ENCODE results near the gene ST3GAL3.

DNA sequence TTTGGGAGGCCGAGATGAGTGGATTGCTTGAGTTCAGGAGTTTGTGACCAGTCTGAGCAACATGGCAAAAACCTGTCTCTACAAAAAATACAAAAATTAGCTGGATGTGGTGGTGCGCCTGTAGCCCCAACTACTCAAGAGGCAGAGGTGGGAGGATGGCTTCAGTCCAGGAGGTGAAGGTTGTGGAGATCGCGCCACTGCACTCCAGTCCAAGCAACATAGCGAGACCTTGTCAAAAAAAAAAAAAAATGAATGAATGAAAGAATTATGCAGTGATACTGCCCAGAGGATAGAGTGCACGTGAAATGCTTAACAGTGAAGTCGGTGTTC is 262.0 kb downstream of the ST3GAL3 start:
- TF ChIP-seq, protein P1, sequence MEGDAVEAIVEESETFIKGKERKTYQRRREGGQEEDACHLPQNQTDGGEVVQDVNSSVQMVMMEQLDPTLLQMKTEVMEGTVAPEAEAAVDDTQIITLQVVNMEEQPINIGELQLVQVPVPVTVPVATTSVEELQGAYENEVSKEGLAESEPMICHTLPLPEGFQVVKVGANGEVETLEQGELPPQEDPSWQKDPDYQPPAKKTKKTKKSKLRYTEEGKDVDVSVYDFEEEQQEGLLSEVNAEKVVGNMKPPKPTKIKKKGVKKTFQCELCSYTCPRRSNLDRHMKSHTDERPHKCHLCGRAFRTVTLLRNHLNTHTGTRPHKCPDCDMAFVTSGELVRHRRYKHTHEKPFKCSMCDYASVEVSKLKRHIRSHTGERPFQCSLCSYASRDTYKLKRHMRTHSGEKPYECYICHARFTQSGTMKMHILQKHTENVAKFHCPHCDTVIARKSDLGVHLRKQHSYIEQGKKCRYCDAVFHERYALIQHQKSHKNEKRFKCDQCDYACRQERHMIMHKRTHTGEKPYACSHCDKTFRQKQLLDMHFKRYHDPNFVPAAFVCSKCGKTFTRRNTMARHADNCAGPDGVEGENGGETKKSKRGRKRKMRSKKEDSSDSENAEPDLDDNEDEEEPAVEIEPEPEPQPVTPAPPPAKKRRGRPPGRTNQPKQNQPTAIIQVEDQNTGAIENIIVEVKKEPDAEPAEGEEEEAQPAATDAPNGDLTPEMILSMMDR (IDR thresholded peaks at IDR 0.05; ENCODE audit: insufficient read depth, low read length), result no peak
- TF ChIP-seq POLR2AphosphoS5 (IDR thresholded peaks at IDR 0.05; ENCODE audit: low read depth) (no peak), GABPA (IDR thresholded peaks at IDR 0.05; ENCODE audit: low read depth) (no peak)
- TF ChIP-seq, protein P2, sequence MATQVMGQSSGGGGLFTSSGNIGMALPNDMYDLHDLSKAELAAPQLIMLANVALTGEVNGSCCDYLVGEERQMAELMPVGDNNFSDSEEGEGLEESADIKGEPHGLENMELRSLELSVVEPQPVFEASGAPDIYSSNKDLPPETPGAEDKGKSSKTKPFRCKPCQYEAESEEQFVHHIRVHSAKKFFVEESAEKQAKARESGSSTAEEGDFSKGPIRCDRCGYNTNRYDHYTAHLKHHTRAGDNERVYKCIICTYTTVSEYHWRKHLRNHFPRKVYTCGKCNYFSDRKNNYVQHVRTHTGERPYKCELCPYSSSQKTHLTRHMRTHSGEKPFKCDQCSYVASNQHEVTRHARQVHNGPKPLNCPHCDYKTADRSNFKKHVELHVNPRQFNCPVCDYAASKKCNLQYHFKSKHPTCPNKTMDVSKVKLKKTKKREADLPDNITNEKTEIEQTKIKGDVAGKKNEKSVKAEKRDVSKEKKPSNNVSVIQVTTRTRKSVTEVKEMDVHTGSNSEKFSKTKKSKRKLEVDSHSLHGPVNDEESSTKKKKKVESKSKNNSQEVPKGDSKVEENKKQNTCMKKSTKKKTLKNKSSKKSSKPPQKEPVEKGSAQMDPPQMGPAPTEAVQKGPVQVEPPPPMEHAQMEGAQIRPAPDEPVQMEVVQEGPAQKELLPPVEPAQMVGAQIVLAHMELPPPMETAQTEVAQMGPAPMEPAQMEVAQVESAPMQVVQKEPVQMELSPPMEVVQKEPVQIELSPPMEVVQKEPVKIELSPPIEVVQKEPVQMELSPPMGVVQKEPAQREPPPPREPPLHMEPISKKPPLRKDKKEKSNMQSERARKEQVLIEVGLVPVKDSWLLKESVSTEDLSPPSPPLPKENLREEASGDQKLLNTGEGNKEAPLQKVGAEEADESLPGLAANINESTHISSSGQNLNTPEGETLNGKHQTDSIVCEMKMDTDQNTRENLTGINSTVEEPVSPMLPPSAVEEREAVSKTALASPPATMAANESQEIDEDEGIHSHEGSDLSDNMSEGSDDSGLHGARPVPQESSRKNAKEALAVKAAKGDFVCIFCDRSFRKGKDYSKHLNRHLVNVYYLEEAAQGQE (IDR thresholded peaks at IDR 0.05; ENCODE audit: insufficient replicate concordance, low read depth), result no peak

All from HL-60 (cell line).